Measurements from ENCODE around the gene ASCC3. TPM values are rescaled to one million over a fixed set of nuclear protein-coding genes. Genes with fewer than 3 reads are reported as not detected.

ASCC3 gene
- total RNA-seq, 4 donors from 2014 or later, result 12.0 to 17.7 (median 14.7) TPM

DNA sequence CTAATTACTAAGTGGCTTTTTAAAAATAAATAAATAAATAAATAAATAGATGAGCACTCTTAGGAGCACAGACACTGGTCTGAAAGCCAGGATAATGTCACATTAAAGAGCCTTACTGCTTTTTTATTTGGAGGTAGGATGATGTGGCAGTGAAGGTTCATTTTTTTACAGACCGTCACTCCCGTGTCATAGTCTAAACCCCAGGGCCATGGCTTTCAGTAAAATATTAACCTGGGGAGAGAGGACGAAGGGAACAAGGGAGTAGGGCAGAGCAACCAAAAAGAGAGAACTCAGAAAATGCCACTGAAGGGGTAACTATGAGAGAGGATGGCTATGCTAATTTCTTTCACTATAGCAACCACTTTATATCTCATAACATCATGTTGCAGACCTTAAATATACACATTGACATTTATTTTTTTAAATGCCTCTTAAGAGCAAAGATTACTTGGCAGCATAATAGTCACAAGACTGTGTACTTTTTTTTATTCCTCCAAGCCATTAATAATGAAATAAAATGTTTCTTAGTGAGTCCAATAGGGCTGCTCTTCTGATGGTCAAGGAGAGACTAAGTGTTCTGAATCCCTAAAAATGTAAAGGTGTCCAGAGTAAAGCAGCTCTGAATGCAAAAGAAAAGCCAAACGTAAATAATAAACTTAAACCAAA, 315.6 kb downstream of the ASCC3 start:
- no peaks in the 10 kb centered on the region for H3K9me3 ChIP-seq
- no peaks in the 10 kb centered on the region for H3K4me1 ChIP-seq
- no peak overlapping the region for H3K27ac ChIP-seq
- no peak for TF ChIP-seq POLR2A (IDR thresholded peaks at IDR 0.05)
- TF ChIP-seq, protein P1, sequence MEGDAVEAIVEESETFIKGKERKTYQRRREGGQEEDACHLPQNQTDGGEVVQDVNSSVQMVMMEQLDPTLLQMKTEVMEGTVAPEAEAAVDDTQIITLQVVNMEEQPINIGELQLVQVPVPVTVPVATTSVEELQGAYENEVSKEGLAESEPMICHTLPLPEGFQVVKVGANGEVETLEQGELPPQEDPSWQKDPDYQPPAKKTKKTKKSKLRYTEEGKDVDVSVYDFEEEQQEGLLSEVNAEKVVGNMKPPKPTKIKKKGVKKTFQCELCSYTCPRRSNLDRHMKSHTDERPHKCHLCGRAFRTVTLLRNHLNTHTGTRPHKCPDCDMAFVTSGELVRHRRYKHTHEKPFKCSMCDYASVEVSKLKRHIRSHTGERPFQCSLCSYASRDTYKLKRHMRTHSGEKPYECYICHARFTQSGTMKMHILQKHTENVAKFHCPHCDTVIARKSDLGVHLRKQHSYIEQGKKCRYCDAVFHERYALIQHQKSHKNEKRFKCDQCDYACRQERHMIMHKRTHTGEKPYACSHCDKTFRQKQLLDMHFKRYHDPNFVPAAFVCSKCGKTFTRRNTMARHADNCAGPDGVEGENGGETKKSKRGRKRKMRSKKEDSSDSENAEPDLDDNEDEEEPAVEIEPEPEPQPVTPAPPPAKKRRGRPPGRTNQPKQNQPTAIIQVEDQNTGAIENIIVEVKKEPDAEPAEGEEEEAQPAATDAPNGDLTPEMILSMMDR (IDR thresholded peaks at IDR 0.05 in 4 of 5, conservative IDR thresholded peaks at IDR 0.05 in 1 of 5), result no peak
- ATAC-seq (no peak), DNase-seq (no peak)
- in situ Hi-C loops (cut with MboI; ENCODE audit: low sequenced_read_pairs in 4 of 4) (no loop called here), intact Hi-C loops (cut with DNase I; ENCODE audit: low total_unique reads) (no loop called here)
- no peaks in the 10 kb centered on the region for H3K36me3 ChIP-seq
- no peak overlapping the region for H3K4me3 ChIP-seq
- H3K27me3 ChIP-seq, result no peaks in the 10 kb centered on the region

DNA sequence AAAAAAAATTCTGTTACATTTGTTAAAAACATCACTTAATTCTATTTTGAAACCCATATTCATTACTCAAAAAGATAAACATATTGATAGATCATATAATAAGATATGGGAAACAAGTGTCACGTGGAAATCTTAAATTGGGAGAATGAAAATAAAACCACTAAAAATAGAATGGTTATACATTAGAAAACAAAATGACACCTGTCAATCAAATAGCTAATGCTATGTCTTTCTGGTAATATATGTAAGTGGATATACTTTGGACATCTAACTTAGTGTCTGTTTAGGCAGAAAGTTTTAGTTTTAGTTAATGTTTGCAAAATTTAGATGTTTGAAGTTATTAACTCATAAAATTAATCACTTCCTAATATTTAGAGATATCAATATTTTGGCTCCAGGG, 321.3 kb downstream of the ASCC3 start:
- H3K27me3 ChIP-seq, result no peaks in the 10 kb centered on the region
- H3K4me1 ChIP-seq, result no peaks in the 10 kb centered on the region
- TF ChIP-seq, protein P1 (IDR thresholded peaks at IDR 0.05 in 4 of 5, conservative IDR thresholded peaks at IDR 0.05 in 1 of 5), result no peak
- TF ChIP-seq POLR2A (IDR thresholded peaks at IDR 0.05), result no peak
- in situ Hi-C loops (cut with MboI; ENCODE audit: low sequenced_read_pairs in 4 of 4), result no loop called here
- no peaks in the 10 kb centered on the region for H3K36me3 ChIP-seq
- H3K4me3 ChIP-seq, result no peak overlapping the region
- ATAC-seq (no peak), DNase-seq (no peak)
- H3K27ac ChIP-seq, result no peak overlapping the region
- intact Hi-C loops (cut with DNase I; ENCODE audit: low total_unique reads), result no loop called here
- H3K9me3 ChIP-seq, result no peaks in the 10 kb centered on the region

DNA sequence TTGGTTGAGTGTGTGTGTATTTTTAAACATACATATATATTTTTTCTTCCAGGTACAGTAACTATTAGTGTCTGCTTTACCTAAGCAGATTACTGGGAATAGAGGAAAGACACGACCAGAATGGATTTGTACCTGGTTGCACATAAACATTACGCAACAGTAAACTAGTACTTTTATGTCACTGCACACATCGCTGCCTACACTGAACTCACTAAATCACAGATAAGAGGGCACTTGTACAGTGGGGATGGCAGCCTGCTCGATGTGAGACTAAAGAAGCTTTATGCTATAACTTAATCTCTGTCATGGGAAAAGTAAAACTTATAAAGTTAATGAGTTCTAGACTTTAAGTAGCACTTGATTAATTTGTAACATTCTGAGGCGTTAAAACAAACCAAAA, 326.9 kb downstream of the ASCC3 start:
- in situ Hi-C loops (cut with MboI; ENCODE audit: low sequenced_read_pairs in 4 of 4) (no loop called here), intact Hi-C loops (cut with DNase I; ENCODE audit: low total_unique reads) (no loop called here)
- H3K27ac ChIP-seq, result no peak overlapping the region
- H3K4me3 ChIP-seq, result no peak overlapping the region
- no peaks in the 10 kb centered on the region for H3K27me3 ChIP-seq
- DNase-seq (no peak), ATAC-seq (no peak)
- TF ChIP-seq, protein P1 (IDR thresholded peaks at IDR 0.05 in 4 of 5, conservative IDR thresholded peaks at IDR 0.05 in 1 of 5), result no peak
- no peak for TF ChIP-seq POLR2A (IDR thresholded peaks at IDR 0.05)
- H3K36me3 ChIP-seq, result no peaks in the 10 kb centered on the region
- no peaks in the 10 kb centered on the region for H3K4me1 ChIP-seq
- H3K9me3 ChIP-seq, result no peaks in the 10 kb centered on the region

DNA sequence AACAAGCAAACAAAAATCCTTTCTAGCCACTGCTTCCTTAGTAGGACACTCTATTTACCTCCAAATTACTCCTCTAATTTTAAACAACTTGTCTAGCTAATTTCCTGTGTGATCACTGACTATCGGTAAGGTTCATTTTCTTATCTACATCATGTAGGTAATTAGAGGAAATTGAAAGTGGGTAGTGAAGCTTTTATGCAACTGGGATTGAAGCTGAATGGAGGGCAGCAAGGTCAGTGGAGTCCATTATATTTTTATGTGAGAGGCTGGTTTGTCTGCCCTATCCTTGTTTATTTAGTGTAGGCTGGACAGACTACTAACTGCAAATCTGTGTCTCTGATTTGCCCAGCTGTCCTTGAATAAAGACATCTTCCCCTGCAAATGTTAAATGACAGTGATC, 327.9 kb downstream of the ASCC3 start:
- no peak for ATAC-seq
- intact Hi-C loops (cut with DNase I; ENCODE audit: low total_unique reads), result no loop called here

More for the DNA sequence above, 327.9 kb downstream of the ASCC3 start:
- H3K9me3 ChIP-seq, result no peaks in the 10 kb centered on the region
- no peak overlapping the region for H3K4me3 ChIP-seq
- no peaks in the 10 kb centered on the region for H3K4me1 ChIP-seq
- H3K27ac ChIP-seq, result no peak overlapping the region
- TF ChIP-seq, protein P1 (IDR thresholded peaks at IDR 0.05 in 4 of 5, conservative IDR thresholded peaks at IDR 0.05 in 1 of 5), result no peak
- TF ChIP-seq POLR2A (IDR thresholded peaks at IDR 0.05), result no peak
- in situ Hi-C loops (cut with MboI; ENCODE audit: low sequenced_read_pairs in 4 of 4), result no loop called here
- H3K27me3 ChIP-seq, result no peaks in the 10 kb centered on the region
- no peaks in the 10 kb centered on the region for H3K36me3 ChIP-seq
- no peak for DNase-seq

Measured in gastrocnemius medialis (tissue), 4 donors.